GM12865 (cell line): ENCODE results near the gene CLEC17A.
"Not testable (repeated sequence)": the region's sequence is repeated elsewhere in the genome, so short reads cannot be mapped to it uniquely, and the experiment has no call there.

Experiments used
- DNase-seq: peaks from one replicate; pipeline ENCODE4 v3.0.0; 2010; ENCODE audit warnings: low read depth
- H3K4me3 ChIP-seq: 2 replicates; pipeline ENCODE4 v1.5.1; 2011; ENCODE audit warnings: mild to moderate bottlenecking, low read depth, low read length, control low read depth
- CTCF ChIP-seq: IDR thresholded peaks from 2 replicates; pipeline ENCODE4 v1.5.1; 2011; ENCODE audit warnings: low read length, control low read depth, low read depth, inconsistent platforms; ENCODE audit not compliant: insufficient read depth; ENCODE audit errors: missing control alignments

Gene CLEC17A

GRCh38 chr19:14561249-14561648, 21.6 kb upstream of the CLEC17A start:
- H3K4me3 ChIP-seq = no peak overlapping the region
- no peak for DNase-seq
- TF ChIP-seq CTCF = no peak

DNA sequence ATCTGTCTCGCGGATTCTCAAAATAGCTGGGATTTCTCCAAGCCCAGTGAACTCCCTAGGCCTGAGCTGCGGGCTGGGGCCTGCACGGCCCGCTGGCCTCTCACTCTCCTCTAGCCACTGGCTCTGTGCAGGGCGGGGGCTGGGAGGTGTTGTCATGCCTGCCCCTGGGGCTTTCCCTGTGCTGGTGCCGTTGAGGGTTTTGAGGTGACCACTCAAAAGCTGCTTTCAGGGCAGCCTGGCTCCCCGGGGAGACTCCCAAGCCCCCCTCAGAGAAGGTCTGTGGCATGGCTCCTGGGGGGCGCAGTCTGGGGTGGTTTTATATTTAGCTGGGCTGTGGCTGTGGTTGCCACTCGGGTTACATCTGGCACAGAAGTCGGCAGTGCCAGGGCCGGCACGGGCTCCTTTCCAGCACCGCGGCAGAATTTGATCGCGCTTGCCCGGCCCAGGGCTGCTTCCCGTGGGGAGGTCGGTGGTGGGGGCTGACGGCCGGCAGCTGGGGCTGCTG, 21.0 kb upstream of the CLEC17A start:
- peak; percentile 61 for DNase-seq
- no peak overlapping the region for H3K4me3 ChIP-seq
- no peak for TF ChIP-seq CTCF

- H3K4me3 ChIP-seq = no peak overlapping the region
- no peak for DNase-seq
- TF ChIP-seq CTCF = no peak
Observed at GRCh38 chr19:14562660-14563589, 20.0 kb upstream of the CLEC17A start.

- H3K4me3 ChIP-seq = no peak overlapping the region
- no peak for DNase-seq
- TF ChIP-seq CTCF = no peak
Observed at GRCh38 chr19:14563590-14563926, 19.3 kb upstream of the CLEC17A start.

- H3K4me3 ChIP-seq = no peak overlapping the region
- no peak for TF ChIP-seq CTCF
- peak; percentile 76 for DNase-seq
Observed at GRCh38 chr19:14563989-14564651, 18.8 kb upstream of the CLEC17A start.

DNA sequence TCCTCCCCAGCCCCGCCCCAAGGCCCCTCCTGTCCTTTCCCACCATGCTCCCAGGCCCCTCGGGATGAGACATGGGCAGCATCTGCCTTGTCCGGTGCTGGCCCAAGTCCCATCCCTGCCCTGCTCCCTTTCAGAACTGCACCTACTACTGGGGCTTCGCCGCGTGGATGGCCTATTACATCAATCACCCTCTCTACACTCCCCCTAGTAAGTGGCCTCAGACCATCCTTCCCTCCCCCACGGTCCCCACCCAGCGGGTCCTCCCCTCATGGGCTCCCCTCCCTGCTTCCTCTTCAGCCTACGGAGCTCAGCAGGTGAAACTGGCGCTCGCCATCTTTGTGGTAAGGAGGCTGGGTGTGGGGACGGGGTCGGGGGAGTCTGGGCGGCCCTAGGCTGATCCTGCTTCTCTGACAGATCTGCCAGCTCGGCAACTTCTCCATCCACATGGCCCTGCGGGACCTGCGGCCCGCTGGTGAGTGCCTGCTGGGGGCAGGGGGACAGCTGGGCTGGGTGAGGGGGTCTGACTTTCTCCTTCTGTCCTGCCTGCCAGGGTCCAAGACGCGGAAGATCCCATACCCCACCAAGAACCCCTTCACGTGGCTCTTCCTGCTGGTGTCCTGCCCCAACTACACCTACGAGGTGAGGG, 18.1 kb upstream of the CLEC17A start:
- H3K4me3 ChIP-seq, DNase-seq: not testable (repeated sequence)

- no peak for TF ChIP-seq CTCF
- H3K4me3 ChIP-seq = no peak overlapping the region
- DNase-seq = no peak
Observed at GRCh38 chr19:14565298-14565679, 17.6 kb upstream of the CLEC17A start.
